A375 (cell line): Measurements from ENCODE around the gene USP20. TPM values are rescaled to one million over a fixed set of nuclear protein-coding genes. Genes with fewer than 3 reads are reported as not detected.

Experiments used
- small RNA-seq: library from RNA; depleted of rRNA; stranded (forward); fragments of <200 nt; gene quantifications from one replicate; pipeline ENCODE3, GENCODE V24; 2014
- total RNA-seq: library from RNA; depleted of rRNA; stranded (reverse); fragments of >200 nt; shearing (Covaris generic); gene quantifications from 2 replicates; pipeline ENCODE4 v1.2.3, GENCODE V29; 2014; rRNA removed

The USP20 gene
- total RNA-seq, result 17.0 and 20.4 TPM in 2 replicates

DNA sequence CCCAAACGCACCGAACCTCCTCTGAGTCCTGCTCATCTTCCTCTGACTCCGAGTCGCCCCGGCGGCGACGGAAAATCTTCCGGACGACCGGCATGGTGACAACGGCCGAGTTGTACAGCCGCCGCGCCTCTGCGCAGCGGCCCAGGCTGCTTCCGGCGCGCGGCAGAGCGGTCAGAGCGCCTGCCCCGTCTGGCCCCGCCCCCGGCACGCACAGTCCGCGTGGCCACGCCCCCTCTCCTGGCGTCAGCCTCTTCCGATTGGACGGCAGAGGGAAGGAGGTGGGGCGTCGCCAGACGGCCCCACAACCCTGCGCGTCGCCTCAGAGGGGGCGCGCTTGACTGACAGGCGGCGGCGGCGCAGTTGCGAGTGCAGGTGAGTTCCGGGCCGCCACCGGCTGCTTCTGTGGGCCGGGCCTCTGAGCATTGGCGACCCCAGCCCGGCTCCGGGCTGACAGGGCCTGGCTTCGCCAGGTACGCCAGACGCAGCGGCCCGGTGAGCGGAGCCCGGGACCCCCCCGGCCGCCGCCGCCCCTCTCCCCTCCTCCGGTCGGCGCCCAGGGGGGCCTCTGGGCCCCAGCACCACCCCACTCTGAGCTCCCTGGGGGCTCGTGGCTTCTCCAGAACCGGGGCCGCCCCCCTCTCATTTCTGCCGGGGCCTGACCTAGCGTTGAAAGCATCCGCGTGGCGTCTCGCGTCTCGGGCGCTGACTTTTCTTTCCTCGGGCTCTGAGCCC is at the start of gene USP20, which contains the start of gene C9orf78:
Gene USP20 (plus strand): TSS at position 331 of the 732 bp plus-strand sequence. CDS start 17,098 bp downstream, outside the sequence.
Gene C9orf78 (minus strand): TSS at position 148 of the 732 bp plus-strand sequence. CDS start 54 bp downstream, at position 94.

DNA sequence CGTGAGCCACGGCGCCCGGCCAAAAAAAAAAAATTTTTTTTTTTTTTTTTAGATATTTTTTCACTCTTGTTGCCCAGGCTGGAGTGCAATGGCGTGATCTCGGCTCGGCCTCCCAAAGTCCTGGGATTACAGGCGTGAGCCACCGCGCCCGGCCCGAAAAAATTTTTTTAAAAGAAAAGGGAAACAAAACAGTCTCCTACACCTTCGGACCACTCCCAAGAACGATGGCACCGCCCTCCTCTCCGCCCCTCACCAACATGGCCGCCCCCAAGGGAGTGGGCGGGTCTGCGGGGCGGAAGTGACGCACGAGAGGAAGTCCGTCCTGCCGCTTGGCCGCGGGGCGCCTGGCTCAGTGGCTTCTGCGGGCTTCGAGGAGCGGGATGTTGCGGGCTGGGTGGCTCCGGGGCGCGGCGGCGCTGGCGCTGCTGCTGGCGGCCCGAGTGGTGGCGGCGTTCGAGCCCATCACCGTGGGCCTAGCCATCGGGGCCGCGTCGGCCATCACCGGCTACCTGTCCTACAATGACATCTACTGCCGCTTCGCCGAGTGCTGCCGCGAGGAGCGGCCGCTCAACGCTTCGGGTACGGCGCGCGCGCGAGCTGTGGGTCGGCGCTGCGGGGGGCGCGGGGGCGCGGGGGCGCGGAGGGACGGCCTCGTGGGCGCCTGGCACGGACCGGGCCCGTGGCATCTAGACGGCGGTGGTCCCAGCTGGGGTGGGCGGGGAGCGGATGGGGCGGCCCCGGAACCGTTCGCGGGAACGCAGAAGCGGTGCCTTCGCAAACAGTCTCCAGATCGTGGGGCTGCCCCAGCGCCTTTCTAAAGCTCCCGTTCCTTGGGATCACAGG is 32.2 kb upstream of the USP20 start, which contains the start of gene TOR1B:
Gene TOR1B (plus strand): TSS at position 352 of the 843 bp plus-strand sequence. CDS start 29 bp downstream, at position 381.

DNA sequence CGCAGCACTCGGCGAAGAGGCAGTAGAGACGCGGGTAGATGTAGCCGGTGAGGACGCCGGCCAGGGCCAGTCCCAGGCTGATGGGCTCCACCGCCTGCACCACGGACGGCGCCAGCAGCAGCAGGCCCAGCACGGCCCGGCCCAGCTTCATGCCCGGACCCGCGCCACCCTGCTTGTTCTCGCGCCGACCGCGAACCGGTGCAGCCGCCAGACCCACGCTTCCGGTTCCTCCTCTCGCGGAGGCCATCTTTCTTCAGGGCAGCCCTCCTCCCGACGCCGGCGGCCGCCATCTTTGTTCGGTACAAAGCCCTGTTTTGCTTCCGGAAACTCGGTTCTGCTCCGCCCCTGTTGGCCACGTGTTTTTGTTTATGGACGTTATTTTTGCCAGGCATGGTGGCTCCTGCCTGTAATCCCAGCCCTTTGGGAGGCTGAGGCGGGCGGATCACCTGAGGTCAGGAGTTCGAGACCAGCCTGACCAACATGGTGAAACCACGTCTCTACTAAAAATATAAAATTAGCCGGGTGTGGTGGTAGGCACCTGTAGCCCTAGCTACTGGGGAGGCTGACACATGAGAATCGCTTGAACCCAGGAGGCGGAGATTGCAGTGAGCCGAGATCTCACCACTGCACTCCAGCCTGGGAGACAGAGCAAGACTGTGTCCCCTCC is 11.2 kb upstream of the USP20 start, which contains the start of gene TOR1A:
Gene TOR1A (minus strand): TSS at position 202 of the 667 bp plus-strand sequence. CDS start 51 bp downstream, at position 151.

Small RNAs within 50 kb of the gene (small RNA-seq; reads per million reads assigned to genes)
- gene MIR6855, result not detected

Other genes starting within 250 kb of the USP20 start
- 0.34 and 0.56 TPM in 2 replicates for gene C9orf50, start 214.4 kb upstream of the USP20 start, total RNA-seq
- 59.9 and 71.1 TPM in 2 replicates for gene NTMT1, start 209.3 kb upstream of the USP20 start, total RNA-seq
- 29.0 and 34.0 TPM in 2 replicates for gene ASB6, start 193.3 kb upstream of the USP20 start, total RNA-seq
- 0.69 TPM in 1 of 2 replicates, not detected in the other for gene PRRX2, start 169.8 kb upstream of the USP20 start, total RNA-seq
- gene PTGES, start 82.4 kb upstream of the USP20 start, total RNA-seq, result 20.8 and 27.2 TPM in 2 replicates
- gene TOR1B, start 32.3 kb upstream of the USP20 start, total RNA-seq, result 23.6 and 30.3 TPM in 2 replicates
- 50.8 and 53.3 TPM in 2 replicates for gene TOR1A, start 11.3 kb upstream of the USP20 start, total RNA-seq
- 61.0 and 71.9 TPM in 2 replicates for gene C9orf78, start 183 bp upstream of the USP20 start, total RNA-seq
- gene FNBP1, start 207.7 kb downstream of the USP20 start, total RNA-seq, result 35.8 and 44.0 TPM in 2 replicates
- 14.8 and 18.8 TPM in 2 replicates for gene GPR107, start 218.4 kb downstream of the USP20 start, total RNA-seq